GM12801 (cell line): Measurements from ENCODE around the gene SBNO2.

Source experiments
- CTCF ChIP-seq: IDR thresholded peaks from one replicate; pipeline ENCODE4 v1.5.1; 2011; ENCODE audit warnings: control low read depth; ENCODE audit not compliant: insufficient read length; ENCODE audit errors: extremely low read depth

The SBNO2 gene

GRCh38 chr19:1067341-1067957 lies 106.6 kb downstream of the SBNO2 start:
- TF ChIP-seq CTCF: no peak

- no peak for TF ChIP-seq CTCF
Observed at GRCh38 chr19:1066748-1067340, 107.2 kb downstream of the SBNO2 start, which contains the start of gene ARHGAP45. Gene ARHGAP45, plus strand, starts transcription at chr19:1067167. Its CDS starts 239 bp downstream, at chr19:1067406.

- no peak for TF ChIP-seq CTCF
Observed at GRCh38 chr19:1066251-1066747, 107.8 kb downstream of the SBNO2 start.

- TF ChIP-seq CTCF: no peak
Observed at GRCh38 chr19:1065606-1066109, 108.4 kb downstream of the SBNO2 start.

- TF ChIP-seq CTCF: no peak
Observed at GRCh38 chr19:1064661-1065605, 109.1 kb downstream of the SBNO2 start.

GRCh38 chr19:1063909-1064660 lies 110.0 kb downstream of the SBNO2 start:
- no peak for TF ChIP-seq CTCF
